GM12873 (cell line): Measurements from ENCODE around the gene VPS13D.

ENCODE experiments used
- CTCF ChIP-seq: IDR thresholded peaks from 2 replicates; pipeline ENCODE4 v1.5.1; 2012; ENCODE audit warnings: low read depth, mild to moderate bottlenecking, moderate library complexity, low read length, control low read depth; ENCODE audit not compliant: insufficient read depth; ENCODE audit errors: missing control alignments

The VPS13D gene

GRCh38 chr1:12271033-12271432, 41.2 kb downstream of the VPS13D start:
- TF ChIP-seq CTCF = no peak

DNA sequence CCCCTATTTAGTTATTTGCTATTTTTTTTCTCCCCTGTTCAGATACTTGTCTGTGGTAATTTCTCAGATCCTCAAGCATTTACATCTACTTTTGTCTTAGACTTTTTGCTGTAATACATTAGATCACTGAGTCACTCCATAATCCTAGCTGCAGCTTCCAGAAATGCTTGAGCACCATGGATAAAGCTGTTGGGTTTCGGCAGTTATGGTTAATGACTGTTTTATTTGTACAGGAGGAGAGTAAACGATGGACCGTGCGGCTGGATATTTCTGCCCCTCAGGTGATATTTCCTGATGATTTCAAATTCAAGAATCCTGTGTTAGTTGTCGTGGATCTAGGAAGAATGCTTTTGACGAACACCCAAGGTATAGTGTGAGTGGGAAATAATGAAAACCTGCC, 42.9 kb downstream of the VPS13D start:
- TF ChIP-seq CTCF = no peak

- peak; percentile 69 for TF ChIP-seq CTCF
Observed at GRCh38 chr1:12275370-12275769, 45.5 kb downstream of the VPS13D start.

DNA sequence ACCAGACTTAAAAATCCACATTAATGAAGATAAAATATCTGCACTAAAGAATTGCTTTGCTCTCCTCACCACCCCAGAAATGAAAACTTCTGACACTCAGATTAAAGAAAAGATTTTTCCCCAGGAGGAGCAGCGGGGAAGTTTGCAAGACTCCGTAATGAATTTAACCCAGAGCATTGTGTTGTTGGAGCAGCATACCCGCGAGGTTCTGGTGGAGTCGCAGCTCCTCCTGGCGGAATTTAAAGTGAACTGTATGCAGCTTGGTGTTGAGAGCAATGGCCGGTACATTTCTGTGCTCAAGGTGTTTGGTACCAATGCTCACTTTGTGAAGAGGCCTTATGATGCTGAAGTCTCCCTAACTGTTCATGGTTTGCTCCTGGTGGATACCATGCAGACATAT, 46.4 kb downstream of the VPS13D start:
- peak; percentile 35 for TF ChIP-seq CTCF

- TF ChIP-seq CTCF = no peak
Observed at GRCh38 chr1:12279003-12279402, 49.2 kb downstream of the VPS13D start.

GRCh38 chr1:12279728-12280464, 50.1 kb downstream of the VPS13D start:
- no peak for TF ChIP-seq CTCF

- TF ChIP-seq CTCF = no peak
Observed at GRCh38 chr1:12282142-12282541, 52.3 kb downstream of the VPS13D start.
